HL-60 (cell line): ENCODE measurements around the gene DNAJA1.

Experiments used
- DNase-seq, 2 experiments: peaks; one replicate each; pipeline ENCODE4 v3.0.0-alpha.2; 2010 to 2020; ENCODE audit warnings: low read depth in 1 of 2, low spot score in 1 of 2
- H3K27ac ChIP-seq: fragments of 250-450 bp; sonication (Bioruptor Pico); replicated peaks from 2 replicates; pipeline ENCODE4 v1.5.1; 2020; ENCODE audit warnings: mild to moderate bottlenecking, moderate library complexity
- H3K27me3 ChIP-seq: fragments of 250-450 bp; sonication (Bioruptor Pico); 2 replicates; pipeline ENCODE4 v1.5.1; 2021; ENCODE audit warnings: mild to moderate bottlenecking, moderate library complexity; ENCODE audit not compliant: insufficient read depth, poor library complexity, severe bottlenecking
- H3K4me3 ChIP-seq: replicated peaks from 2 replicates; pipeline ENCODE4 v1.5.1; 2011; ENCODE audit warnings: mild to moderate bottlenecking, control low read depth, low read length; ENCODE audit not compliant: insufficient read depth
- GABPA ChIP-seq: IDR thresholded peaks from 2 replicates; pipeline ENCODE4 v1.6.1; 2012; ENCODE audit warnings: low read depth
- POLR2AphosphoS5 ChIP-seq: IDR thresholded peaks from 2 replicates; pipeline ENCODE4 v1.6.1; 2012; ENCODE audit warnings: low read depth
- SPI1 ChIP-seq: IDR thresholded peaks from 2 replicates; pipeline ENCODE4 v1.6.1; 2012; ENCODE audit warnings: low read depth, mild to moderate bottlenecking, borderline replicate concordance
- TF ChIP-seq, protein P1 (sequence below): IDR thresholded peaks from 2 replicates; pipeline ENCODE4 v1.6.1; 2012; ENCODE audit warnings: low read depth; ENCODE audit not compliant: insufficient replicate concordance
- TF ChIP-seq, protein P2 (sequence below): IDR thresholded peaks from one replicate; pipeline ENCODE4 v1.5.1; 2011; ENCODE audit warnings: low read length, control low read depth, inconsistent platforms; ENCODE audit not compliant: insufficient read depth

The DNAJA1 gene

DNA sequence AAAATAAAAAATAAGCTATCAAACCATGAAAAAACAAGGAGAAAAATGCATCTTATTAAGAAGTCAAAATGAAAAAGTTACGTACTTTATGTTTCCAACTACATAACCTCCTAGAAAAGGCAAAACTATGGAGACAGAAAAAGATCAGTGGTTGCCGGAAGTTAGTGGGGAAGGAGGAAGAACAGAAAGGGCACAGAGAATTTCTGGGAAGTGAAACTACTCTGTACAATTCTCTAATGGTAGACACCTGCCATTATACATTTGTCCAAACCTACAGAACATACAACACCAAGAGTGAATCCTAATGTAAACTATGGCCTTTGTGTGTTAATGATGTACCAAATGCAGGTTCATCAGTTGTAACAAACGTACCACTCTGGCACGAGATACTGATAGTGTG lies 26.1 kb downstream of the DNAJA1 start:
- Histone ChIP-seq H3K4me3 (no peak overlapping the region), H3K27ac (no peak overlapping the region), H3K27me3 (no peaks in the 10 kb centered on the region)
- DNase-seq: no peak
- no peak for TF ChIP-seq POLR2AphosphoS5
- TF ChIP-seq GABPA: no peak

DNA sequence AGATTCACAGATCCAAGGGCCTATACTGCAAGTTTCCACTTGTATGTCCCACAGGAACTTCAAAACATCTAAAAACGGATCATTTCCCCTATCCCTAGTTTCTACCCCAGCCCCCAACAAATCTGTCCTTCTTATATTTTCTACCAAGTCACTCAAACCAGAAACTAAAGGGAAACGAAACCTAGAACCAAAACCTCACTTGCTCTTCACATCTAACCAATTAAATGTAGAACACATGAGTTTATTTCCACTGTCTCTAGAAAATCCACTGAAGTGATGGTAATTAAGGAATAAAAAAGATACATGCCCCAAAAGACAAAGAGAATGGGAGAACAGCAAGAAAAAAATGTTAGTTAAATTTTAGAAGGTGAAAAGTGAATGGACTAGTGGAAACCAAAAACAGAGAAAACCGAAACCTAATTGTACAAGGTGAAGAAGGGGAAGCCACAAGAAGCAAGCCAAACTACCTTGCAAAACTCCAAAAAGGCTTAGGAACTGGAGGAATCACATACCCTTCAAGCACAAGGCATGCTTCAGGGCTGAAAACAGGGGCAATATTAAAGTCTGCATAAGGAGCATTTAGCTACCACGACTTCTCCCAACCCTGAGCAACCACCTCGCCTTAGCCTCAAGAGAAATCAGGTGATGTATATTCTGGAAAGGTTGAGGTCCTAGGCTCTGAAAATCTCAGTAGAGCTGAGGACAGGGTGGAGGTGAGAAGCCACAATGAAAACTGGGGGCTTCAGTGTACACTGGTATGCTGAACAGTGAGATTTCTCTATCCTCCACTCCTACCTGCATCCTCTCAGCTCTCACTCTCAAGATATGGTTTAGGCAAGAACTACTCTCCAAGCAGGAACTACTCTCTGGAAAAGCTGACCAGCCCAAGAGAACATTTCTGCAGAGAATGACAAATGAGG lies 40.3 kb downstream of the DNAJA1 start:
- TF ChIP-seq, protein P1, sequence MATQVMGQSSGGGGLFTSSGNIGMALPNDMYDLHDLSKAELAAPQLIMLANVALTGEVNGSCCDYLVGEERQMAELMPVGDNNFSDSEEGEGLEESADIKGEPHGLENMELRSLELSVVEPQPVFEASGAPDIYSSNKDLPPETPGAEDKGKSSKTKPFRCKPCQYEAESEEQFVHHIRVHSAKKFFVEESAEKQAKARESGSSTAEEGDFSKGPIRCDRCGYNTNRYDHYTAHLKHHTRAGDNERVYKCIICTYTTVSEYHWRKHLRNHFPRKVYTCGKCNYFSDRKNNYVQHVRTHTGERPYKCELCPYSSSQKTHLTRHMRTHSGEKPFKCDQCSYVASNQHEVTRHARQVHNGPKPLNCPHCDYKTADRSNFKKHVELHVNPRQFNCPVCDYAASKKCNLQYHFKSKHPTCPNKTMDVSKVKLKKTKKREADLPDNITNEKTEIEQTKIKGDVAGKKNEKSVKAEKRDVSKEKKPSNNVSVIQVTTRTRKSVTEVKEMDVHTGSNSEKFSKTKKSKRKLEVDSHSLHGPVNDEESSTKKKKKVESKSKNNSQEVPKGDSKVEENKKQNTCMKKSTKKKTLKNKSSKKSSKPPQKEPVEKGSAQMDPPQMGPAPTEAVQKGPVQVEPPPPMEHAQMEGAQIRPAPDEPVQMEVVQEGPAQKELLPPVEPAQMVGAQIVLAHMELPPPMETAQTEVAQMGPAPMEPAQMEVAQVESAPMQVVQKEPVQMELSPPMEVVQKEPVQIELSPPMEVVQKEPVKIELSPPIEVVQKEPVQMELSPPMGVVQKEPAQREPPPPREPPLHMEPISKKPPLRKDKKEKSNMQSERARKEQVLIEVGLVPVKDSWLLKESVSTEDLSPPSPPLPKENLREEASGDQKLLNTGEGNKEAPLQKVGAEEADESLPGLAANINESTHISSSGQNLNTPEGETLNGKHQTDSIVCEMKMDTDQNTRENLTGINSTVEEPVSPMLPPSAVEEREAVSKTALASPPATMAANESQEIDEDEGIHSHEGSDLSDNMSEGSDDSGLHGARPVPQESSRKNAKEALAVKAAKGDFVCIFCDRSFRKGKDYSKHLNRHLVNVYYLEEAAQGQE: no peak
- H3K27me3 ChIP-seq: no peaks in the 10 kb centered on the region
- no peak overlapping the region for H3K27ac ChIP-seq
- H3K4me3 ChIP-seq: no peak overlapping the region
- no peak for DNase-seq

DNA sequence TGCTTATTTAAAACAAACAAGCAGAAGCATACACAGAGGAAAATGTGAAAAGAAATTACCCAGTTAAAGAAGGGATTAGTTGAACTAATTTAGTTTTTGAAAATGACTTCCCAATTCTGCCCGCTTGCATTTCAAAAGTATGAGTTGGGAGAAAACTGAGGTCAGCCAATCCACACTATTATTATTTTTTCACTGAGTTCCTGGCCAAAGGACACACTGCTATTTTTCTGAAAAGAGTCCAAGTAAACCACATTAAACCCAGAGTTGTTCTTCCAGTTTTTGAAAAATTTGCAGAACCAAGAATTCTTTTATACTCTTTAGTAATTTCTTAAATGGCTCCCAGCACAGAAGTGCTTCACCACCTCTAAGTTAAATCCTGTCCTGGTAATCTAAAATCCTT lies 43.9 kb downstream of the DNAJA1 start:
- TF ChIP-seq POLR2AphosphoS5: no peak
- TF ChIP-seq, protein P2, sequence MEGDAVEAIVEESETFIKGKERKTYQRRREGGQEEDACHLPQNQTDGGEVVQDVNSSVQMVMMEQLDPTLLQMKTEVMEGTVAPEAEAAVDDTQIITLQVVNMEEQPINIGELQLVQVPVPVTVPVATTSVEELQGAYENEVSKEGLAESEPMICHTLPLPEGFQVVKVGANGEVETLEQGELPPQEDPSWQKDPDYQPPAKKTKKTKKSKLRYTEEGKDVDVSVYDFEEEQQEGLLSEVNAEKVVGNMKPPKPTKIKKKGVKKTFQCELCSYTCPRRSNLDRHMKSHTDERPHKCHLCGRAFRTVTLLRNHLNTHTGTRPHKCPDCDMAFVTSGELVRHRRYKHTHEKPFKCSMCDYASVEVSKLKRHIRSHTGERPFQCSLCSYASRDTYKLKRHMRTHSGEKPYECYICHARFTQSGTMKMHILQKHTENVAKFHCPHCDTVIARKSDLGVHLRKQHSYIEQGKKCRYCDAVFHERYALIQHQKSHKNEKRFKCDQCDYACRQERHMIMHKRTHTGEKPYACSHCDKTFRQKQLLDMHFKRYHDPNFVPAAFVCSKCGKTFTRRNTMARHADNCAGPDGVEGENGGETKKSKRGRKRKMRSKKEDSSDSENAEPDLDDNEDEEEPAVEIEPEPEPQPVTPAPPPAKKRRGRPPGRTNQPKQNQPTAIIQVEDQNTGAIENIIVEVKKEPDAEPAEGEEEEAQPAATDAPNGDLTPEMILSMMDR: no peak
- TF ChIP-seq, protein P1: no peak
- TF ChIP-seq SPI1: no peak
- TF ChIP-seq GABPA: no peak
- H3K27me3 ChIP-seq: no peaks in the 10 kb centered on the region
- DNase-seq: no peak
- no peak overlapping the region for H3K4me3 ChIP-seq
- H3K27ac ChIP-seq: no peak overlapping the region

DNA sequence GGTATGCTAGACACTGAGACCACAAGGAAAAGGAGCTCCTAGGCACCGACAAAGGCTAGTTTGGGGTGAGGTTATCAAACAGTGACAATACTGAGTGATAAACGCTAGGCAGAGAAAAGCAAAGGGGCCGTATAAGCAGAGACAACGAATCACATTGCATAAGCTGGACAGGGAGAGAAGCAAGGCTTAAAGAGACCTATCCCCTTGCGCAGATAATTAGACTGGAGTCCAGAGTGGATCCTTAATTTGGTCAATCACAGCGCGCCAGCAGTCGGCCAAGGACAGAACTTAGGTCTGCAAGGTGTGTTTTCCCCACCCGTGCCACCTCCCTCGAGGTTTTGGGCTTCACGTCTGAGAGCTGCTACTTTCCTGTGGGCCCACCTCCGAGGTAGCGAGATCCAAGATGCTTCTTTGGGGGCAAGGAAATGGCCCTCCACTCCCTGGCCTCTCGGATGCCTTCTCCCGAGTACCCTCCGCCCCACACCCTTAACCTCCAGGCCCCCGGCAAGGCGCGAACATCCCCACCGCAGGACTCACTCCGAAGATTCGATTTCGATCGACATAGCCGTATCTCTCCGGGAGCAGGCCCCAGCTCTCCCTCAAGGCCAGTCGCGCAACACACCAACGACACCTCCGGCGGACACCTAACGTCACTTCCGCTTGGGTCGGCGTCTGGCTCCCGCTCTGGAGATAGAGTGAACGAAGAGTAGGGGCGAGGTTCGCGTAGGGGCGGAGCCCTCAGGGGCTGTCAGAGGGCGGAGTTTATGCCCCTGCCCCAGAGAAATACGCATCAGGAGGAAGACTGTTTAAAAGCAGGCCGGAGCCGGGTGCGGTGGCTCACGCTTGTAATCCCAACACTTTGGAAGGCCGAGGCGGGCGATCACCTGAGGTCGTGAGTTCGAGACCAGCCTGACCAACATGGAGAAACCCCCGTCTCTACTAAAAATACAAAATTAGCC lies 51.3 kb downstream of the DNAJA1 start, which contains the start of gene SMU1:
TSS of gene SMU1 (minus strand) at position 629 of the 959 bp plus-strand sequence. CDS start at position 563, 66 bp downstream.
- peak; percentile 56; the same call in 1 of the 2 replicates for TF ChIP-seq SPI1
- peak; percentile 95 for TF ChIP-seq POLR2AphosphoS5
- TF ChIP-seq, protein P1: peak; percentile 10
- TF ChIP-seq, protein P2: no peak
- peak; percentile 93 for TF ChIP-seq GABPA
- peak within 1 kb of the TSS; percentile 89 for H3K27ac ChIP-seq
- H3K27me3 ChIP-seq: no peaks in the 10 kb centered on the region
- H3K4me3 ChIP-seq: peak within 1 kb of the TSS; percentile 83
- DNase-seq: peak; percentile 93 to 99
